Cardiac ventricle fibroblast (primary cell): Measurements from ENCODE around the gene MOAP1. TPM values are rescaled to one million over a fixed set of nuclear protein-coding genes. Genes with fewer than 3 reads are reported as not detected.

Experiments used
- total RNA-seq: library from RNA; depleted of rRNA; stranded (reverse); fragments of >200 nt; gene quantifications from 2 replicates; pipeline ENCODE4 v1.2.3, GENCODE V29; 2015

MOAP1 gene, protein sequence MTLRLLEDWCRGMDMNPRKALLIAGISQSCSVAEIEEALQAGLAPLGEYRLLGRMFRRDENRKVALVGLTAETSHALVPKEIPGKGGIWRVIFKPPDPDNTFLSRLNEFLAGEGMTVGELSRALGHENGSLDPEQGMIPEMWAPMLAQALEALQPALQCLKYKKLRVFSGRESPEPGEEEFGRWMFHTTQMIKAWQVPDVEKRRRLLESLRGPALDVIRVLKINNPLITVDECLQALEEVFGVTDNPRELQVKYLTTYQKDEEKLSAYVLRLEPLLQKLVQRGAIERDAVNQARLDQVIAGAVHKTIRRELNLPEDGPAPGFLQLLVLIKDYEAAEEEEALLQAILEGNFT
- total RNA-seq, result 7.4 and 10.2 TPM in 2 replicates

DNA sequence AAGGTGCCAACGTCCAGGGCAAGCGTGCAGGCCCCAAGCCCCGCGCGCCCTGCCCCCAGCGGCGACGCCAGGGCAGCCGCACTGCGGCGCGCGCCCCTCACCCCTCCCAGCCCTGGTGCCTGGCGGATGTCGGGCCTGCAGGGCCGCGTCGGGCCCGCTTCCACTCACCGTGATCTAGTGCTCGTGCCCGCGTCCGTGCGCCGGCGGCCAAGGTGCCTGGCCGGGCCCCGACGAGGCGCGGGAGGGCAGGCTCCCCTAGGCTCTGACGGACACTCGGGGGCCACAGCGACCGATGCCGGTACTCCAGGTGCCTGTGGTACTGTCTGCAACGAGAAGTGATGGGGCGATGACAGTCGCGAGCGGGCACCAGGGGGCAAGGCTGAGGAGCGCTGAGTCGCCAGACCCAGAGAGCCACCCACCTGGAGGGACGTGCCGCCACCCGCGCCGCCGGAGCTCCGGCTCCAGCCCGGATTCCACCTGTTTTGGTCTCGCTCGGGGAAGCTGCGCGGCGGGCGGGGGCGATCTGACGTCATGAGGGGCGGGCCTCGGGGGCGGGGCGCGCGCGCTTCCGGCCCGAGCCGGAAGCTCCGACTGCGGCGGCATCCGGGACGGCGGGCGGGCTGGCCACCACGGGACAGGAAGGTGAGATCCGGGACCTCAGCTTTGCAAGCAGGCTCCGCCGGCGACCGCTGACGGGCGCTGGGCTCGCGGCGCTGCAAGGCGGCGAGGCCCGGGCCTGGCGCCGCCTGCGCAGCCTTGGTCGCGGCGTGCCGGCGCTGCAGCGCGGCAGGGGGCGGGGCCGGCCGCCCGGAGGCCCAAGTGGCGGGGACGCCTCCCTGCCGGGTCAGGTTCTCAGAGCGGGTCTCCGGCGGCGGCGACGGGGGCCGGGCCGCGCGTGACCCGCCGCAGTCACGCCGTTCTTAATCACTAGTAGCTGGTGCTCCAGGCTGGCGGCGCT lies at the start of gene MOAP1, which contains the start of gene LYSET:
MOAP1 (minus strand) TSS at position 507 of the 958 bp plus-strand sequence. CDS start 655 bp downstream, outside the sequence.
LYSET (plus strand) TSS at position 927 of the 958 bp plus-strand sequence. CDS start 89 bp downstream, outside the sequence.

DNA sequence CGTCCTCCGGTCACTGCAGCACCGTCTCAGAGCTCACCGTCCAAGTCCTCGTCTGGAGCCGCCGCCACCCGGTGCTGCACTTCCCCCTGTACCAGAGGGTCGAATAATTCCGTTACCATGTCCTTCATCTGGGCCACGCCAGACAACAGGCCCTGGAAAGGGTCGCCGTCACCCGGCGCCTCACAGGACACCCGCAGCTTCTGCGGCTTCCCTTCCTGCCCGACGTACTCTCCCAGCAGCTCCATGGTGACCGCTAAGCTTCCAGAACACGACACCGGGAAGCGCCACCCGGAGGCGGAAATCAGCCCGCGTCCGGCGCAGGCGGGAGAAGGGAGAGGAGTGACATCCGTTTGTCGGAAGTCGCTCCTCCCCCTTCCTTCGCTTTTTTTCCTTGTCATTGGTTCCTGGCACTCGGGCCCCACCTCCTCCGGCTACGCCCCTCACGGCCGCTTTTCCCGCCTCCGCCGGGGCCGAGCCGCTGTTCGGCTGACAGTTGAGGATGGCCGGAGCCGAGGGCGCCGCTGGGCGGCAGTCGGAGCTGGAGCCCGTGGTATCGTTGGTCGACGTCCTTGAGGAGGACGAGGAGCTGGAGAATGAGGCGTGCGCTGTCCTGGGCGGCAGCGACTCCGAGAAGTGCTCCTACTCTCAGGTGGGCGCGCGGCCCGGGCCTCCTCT lies 22.2 kb upstream of the MOAP1 start, which contains the start of the genes GON7 and UBR7:
GON7 (minus strand) TSS at position 273 of the 675 bp plus-strand sequence; CDS start at position 245, 28 bp downstream.
UBR7 (plus strand) TSS at position 464 of the 675 bp plus-strand sequence; CDS start at position 500, 36 bp downstream.

Other genes with a start within 250 kb of the MOAP1 start
- 18.2 and 20.8 TPM in 2 replicates for gene ITPK1, start 69.0 kb downstream of the MOAP1 start, total RNA-seq
- gene LYSET, start 420 bp upstream of the MOAP1 start, total RNA-seq, result 1.7 and 4.2 TPM in 2 replicates
- 10.4 and 13.0 TPM in 2 replicates for gene GON7, start 22.2 kb upstream of the MOAP1 start, total RNA-seq
- 17.0 and 23.8 TPM in 2 replicates for gene UBR7, start 22.4 kb upstream of the MOAP1 start, total RNA-seq
- gene BTBD7, start 148.1 kb upstream of the MOAP1 start, total RNA-seq, result 21.5 and 22.7 TPM in 2 replicates
- not detected in 2 replicates for gene COX8C, start 162.3 kb upstream of the MOAP1 start, total RNA-seq
- under 0.01 TPM in 2 replicates for gene UNC79, start 246.0 kb upstream of the MOAP1 start, total RNA-seq